PFSK-1 (cell line): ENCODE data around the gene NEIL1.

ENCODE experiments used
- SIN3A ChIP-seq: IDR thresholded peaks from 2 replicates; pipeline ENCODE4 v1.6.1; 2012; ENCODE audit warnings: mild to moderate bottlenecking, low read length, moderate library complexity, borderline replicate concordance; ENCODE audit not compliant: insufficient read depth
- TAF1 ChIP-seq: IDR thresholded peaks from 2 replicates; pipeline ENCODE4 v1.6.1; 2012; ENCODE audit warnings: low read length, control low read depth, borderline replicate concordance; ENCODE audit not compliant: insufficient read depth

GRCh38 chr15:75350601-75351361, 3.9 kb downstream of the NEIL1 start:
- TF ChIP-seq SIN3A (no peak), TAF1 (no peak)
